AML-193 (cell line): ENCODE results near the gene ZMPSTE24.

Experiments used
- DNase-seq, 2 experiments: peaks; one replicate each; lab custom pipeline; 2025; lab: John Stamatoyannopoulos, UW

The ZMPSTE24 gene

GRCh38 chr1:40264354-40264781 lies 6.3 kb downstream of the ZMPSTE24 start:
- DNase-seq = no peak

DNA sequence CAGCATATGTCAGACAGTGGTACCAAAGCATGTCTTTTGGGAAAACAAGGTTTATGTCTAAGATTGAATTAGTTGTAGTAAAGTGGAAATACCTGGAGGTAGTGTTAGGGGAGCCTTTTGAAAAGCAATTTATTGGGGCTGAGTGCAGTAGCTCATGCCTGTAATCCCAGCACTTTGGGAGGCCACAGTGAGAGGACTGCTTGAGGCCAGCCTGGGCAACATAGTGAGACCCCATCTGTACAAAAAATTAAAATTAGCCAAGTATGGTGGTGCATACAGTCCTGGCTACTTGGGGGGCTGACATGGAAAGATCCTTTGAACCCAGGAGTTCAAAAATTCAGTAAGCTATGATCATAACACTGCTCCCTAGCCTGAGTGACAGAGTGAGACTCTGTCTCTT lies 7.3 kb downstream of the ZMPSTE24 start:
- no peak for DNase-seq

DNA sequence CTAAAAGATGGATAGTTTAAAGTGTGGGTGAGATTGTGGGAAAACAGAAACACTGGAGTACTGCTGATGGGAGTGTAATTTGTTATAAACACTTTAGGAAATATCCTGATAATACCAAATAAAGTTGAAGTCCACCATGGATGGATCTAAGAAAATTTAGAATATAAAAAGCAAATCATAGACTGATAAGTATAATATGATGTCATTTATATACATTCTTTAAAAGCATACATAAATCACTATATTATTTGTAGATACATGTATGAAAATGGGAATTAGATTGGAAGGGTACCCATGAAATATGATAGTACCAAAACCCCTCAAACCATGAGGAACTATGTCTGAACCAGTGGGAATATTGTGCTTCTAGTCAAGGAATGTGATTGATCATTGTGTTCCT lies 7.9 kb downstream of the ZMPSTE24 start:
- no peak for DNase-seq

GRCh38 chr1:40266786-40267535 lies 8.9 kb downstream of the ZMPSTE24 start:
- no peak for DNase-seq

GRCh38 chr1:40267767-40268187 lies 9.7 kb downstream of the ZMPSTE24 start:
- DNase-seq = no peak

- DNase-seq = no peak
Measured at GRCh38 chr1:40268211-40268610, 10.2 kb downstream of the ZMPSTE24 start.

DNA sequence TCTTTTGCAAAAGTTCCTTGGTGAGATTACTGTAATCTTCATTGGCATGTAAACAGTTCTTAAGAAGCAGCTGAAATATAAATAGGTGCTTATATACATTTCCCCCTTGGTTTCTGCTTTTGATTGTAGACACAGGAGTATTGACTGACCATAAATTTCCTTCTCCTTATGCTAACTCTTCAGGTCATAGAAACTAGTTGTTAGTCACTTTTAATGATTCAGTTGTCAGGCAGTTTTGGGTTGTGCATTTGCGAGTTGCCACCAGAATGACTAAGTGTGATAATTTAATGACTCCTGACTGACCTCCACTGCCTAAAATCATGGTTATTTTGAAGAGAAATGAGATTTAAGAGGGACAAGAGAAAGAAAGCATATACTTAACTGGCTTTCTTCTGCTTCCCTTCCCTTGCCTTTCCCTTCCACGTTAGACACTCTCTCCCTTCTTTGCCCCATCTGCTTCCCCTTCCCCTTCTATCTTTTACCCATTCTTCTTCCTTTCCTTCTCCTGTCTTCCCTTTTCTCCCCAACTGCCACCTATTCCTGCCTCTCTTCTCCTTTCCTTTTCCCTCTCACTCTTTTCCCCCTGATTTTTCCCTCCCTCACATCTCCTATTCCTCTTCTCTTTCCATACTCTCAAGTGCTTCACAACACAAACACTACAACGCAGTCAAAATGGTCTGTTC lies 12.3 kb downstream of the ZMPSTE24 start:
- DNase-seq = no peak

- DNase-seq = no peak
Measured at GRCh38 chr1:40272653-40273213, 14.7 kb downstream of the ZMPSTE24 start.

- DNase-seq = no peak
Measured at GRCh38 chr1:40273547-40274166, 15.6 kb downstream of the ZMPSTE24 start.

DNA sequence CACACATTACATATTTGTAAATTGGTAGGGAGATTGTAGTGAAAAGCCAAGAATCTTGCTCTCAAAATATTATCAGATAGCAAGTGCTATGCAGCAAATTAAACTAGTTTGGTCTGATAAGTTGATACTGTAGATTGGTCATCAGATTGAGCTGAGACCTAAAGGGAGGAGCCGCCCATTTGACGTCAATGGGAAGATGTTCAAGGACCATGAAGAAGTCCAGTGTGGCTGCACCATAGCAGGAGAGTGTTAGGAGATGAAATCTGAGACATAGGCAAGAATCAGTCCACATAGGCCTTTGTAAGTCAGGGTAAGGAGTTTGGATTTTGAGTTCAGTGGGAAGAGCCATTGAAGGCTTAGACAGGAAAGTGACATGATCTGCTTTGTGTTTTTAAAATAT lies 16.3 kb downstream of the ZMPSTE24 start:
- no peak for DNase-seq

- DNase-seq = no peak
Measured at GRCh38 chr1:40276122-40276521, 18.1 kb downstream of the ZMPSTE24 start.

DNA sequence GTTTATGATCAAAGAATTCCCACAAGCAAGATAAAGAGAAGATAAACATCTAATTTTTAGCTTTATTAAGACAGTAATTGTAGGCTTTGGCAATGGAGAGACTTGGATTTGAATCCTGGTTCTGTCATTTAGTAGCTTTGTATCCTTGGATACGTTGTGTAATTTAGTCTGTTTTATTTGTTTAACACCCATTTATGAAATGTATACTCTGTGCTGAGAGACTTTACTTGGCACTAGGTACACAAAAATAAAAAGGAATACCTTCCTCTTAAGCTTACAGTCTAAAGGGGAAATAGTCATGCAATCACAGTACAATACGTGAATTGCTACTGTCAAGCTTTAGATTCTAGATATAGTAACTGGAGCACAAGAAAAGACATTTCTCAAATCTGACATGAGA lies 23.8 kb downstream of the ZMPSTE24 start:
- DNase-seq = no peak

DNA sequence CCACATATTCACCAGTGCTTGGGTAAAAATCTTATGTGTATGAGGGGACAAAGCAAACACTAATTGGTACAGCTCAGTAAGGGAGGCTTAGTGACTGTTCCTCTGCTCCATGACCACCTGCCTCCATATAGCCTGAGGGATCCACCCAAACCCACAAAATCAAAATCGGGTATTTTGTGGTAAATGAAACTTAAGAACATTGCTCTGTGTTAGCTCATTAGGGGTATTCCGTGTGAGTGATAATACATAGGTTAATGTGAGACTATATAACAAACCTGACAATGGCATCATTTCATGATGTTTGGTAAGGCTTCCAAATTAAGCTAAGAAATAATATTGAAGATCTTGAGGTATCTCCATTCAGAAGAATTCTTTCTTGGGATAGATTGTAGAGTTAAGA lies 33.3 kb downstream of the ZMPSTE24 start:
- DNase-seq = no peak

GRCh38 chr1:40299366-40300248 lies 41.6 kb downstream of the ZMPSTE24 start:
- no peak for DNase-seq

- DNase-seq = no peak
Measured at GRCh38 chr1:40300249-40300567, 42.2 kb downstream of the ZMPSTE24 start.

DNA sequence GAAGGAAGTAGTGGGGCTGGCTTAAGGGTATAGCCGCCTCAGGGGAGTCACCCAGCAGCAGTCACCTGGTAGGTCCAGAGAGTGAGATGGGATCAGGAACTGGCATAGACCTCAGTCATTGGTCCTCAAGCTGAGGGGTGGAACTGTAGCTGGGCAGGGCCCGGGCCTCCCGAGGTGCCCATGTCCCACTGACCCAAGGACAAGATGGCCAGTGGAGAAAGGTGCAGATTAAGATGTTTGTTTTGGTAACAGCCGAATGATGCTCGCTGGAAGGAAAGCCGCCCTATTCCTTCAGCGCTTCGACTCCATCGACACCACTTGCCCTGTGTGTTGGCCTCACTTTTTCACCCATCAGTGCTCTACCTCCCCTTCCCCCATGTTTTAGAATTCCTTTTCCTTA lies 42.6 kb downstream of the ZMPSTE24 start:
- no peak for DNase-seq

DNA sequence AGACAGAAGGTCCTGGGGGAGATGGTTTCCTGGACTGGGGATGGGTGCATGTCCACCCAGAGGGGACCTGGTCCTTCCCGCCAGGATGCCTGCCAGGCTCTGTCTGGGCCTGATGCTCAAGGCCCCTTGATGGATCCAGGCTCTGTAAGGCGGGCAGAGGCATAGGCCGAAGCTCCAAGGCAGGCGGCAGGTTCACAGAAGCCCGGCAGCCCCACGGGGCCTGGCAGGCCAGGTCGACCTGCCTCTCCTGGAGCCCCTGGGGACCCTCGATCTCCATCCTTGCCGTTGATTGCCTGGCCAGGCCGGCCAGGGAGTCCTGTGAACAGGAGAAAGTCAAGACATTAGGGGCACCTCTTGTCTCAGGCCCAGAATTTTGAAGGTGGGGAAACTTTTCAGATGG lies 43.0 kb downstream of the ZMPSTE24 start:
- no peak for DNase-seq

DNA sequence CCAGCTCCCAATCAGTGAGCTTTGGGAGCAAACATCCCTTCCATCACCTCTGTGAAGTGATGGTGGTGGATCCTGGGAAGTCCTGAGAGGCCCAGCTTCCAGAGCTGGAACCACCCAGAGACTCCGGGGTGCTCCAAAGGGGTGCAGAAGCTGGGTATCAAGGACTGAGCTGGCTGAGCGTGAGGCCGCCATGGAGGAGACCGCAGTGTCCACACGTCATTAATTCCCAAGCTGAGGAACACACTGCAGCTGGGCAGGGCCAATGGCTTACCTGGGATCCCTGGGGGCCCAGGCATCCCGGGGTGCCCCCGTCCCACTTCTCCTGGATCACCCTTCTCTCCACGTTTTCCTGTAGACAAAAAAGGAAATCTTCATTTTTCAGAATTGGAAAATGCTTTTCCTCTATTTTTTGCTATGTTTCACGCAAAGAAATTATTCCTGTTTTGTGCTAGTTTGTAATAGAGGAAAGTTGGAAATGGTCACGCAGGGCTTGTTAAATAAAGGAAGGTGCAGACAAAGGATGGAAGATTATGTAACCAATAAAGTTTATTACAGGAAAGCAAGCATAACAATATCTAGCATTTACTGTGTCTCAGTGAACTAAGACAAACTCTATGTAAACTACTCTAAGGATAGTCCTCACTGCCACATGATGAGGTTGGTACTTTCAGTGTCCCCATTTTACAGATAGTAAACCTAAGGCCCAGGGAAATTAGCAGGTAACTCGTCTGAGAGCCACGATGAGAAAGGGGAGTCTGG lies 43.7 kb downstream of the ZMPSTE24 start:
- no peak for DNase-seq

- DNase-seq = no peak
Measured at GRCh38 chr1:40302475-40302874, 44.4 kb downstream of the ZMPSTE24 start.

DNA sequence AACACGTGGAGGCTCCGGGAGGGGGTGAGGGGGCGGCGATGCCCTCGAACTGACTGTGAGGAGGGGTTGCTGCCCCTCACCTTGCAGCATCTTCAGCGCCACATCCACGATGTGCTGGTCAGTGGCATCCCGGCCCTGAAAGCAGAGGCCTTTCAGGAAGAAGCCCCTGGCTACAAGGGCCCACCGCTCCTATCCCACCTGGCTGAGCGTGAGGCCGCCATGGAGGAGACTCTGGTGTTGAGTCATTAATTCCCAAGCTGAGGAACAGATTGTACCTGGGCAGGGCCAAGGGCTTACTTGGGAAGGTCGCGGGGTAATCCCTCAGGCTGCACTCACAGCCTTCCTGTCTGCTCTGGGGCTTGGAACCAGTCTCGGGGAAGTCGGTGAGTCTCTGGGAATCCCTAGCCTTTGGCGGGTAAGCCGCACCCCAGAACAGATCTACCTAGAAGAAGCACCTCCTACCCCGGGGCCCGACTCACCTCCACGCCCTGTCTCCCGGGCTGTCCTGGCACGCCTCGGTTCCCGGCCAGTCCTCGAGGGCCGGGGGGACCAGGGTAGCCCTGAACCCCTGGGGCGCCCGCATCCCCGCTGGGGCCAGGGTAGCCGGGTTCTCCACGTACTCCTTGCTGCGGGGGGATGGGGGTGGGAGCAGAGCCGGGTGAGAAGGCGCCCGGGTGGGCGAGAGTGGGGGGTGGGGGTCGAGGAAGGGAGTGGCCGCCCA lies 45.2 kb downstream of the ZMPSTE24 start:
- no peak for DNase-seq

DNA sequence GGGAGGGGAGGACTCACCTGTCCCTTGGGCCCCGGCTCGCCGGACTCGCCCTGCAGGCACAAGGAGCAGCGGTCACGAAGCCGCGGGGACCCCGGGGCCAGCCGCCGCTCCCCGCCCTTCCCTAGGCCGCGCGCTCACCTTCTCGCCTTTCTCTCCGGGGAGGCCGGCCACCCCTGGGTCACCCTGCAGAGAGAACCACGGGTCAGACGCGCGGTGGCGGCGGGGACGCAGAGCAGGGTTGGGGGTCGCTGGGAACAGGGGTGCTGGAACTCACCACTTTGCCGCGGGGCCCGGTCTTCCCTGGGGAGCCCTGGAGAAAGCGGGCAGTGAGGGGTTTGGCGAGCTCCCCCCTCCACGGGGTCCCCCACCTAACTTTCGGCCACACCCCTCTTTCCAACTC lies 45.8 kb downstream of the ZMPSTE24 start:
- no peak for DNase-seq
